IPS-18c (cell line): ENCODE results near the gene TNFSF11.
"Not testable (repeated sequence)": the region's sequence is repeated elsewhere in the genome, so short reads cannot be mapped to it uniquely, and the experiment has no call there.

Source experiments
- H3K4me3 ChIP-seq: 2 replicates; pipeline ENCODE4 v1.7.0; 2013; ENCODE audit warnings: low read depth, mild to moderate bottlenecking, low read length, moderate library complexity; ENCODE audit not compliant: insufficient read depth
- H3K9me3 ChIP-seq: one replicate; pipeline ENCODE4 v1.6.1; 2013; ENCODE audit warnings: mild to moderate bottlenecking, low read length, moderate library complexity; ENCODE audit not compliant: control insufficient read depth, insufficient read depth

The TNFSF11 gene

DNA sequence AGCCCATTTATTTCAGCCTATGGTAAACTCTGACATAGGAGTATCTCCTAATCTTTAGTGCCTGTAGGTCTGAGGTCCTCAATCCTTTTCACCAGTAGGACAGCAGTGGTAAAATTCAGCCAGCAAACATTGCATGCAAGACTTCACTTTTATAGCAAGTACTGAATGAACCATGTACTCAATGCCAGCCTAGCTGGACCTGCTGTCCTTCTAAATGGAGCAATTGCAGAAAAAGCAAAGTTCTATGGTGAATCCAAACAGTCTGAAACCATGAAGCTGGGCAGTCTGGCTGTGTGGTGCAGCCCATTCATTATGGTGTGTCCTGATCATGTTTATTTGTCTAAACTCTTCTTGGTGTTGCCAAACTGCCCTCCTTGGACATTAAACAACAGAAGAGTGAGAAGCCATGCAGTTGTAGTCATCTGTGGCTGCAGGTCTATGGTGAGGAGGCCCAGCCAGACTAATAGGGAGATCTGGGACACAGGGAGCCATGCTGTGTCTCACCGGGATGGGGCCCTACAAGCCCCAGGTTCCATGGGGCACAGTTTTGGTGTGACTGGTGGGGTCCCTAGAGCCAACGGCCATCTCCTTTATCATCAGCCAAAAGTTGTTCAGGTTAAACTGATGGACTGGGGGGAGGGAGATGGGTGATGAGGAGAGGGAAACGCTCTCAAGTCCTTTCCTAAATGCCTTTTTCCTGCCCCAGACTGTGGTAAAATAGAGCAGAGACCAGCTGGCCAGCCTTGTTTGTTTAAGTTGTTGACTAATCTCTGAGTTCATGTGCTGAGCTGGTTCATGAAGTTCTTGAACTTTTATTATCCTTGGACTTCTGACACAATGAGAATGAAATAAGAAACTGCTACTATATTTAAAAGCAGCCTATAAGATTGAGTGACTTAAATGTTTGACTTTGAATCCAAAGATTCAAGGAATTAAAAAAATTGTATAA, 20.6 kb upstream of the TNFSF11 start:
- Histone ChIP-seq H3K4me3 (no peak overlapping the region), H3K9me3 (peaks cover 2% of the 10 kb centered on the region)

DNA sequence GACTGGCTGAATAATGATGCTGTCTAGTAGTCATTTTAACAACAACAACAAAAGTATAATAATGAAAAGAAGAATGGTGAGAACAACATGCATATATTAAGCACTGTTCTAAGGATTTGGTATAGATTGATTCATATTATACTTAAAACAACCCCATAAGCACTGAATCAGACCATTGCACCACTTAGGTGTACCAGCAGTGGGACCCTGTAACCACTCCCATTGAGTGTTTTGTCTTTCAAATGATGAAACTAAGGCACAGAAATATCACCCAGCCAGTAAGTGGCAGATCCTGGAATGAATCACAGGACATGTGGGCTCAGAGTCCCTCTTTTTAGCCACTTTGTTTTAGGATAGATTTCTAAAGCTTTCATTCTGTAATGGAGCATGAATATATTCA, 14.9 kb upstream of the TNFSF11 start:
- Histone ChIP-seq H3K4me3 (no peak overlapping the region), H3K9me3 (peaks cover 4% of the 10 kb centered on the region)

DNA sequence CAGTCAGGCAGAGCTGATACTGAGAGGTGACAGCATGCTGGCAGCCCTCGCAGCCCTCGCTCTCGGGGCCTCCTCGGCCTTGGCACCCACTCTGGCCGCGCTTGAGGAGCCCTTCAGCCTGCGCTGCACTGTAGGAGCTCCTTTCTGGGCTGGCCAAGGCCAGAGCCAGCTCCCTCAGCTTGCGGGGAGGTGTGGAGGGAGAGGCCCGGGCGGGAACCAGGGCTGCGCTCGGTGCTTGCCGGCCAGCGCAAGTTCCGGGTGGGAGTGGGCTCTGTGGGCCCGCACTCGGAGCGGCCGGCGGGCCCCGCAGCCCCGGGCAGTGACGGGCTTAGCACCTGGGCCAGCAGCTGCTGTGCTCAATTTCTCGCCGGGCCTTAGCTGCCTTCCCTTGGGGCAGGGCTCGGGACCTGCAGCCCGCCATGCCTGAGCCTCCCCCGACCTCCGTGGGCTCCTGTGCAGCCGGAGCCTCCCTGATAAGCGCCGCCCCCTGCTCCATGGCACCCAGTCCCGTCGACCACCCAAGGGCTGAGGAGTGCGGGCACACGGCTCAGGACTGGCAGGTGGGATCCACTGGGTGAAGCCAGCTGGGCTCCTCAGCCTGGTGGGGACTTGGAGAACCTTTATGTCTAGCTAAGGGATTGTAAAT, 14.3 kb upstream of the TNFSF11 start:
- H3K4me3 ChIP-seq, H3K9me3 ChIP-seq: not testable (repeated sequence)

DNA sequence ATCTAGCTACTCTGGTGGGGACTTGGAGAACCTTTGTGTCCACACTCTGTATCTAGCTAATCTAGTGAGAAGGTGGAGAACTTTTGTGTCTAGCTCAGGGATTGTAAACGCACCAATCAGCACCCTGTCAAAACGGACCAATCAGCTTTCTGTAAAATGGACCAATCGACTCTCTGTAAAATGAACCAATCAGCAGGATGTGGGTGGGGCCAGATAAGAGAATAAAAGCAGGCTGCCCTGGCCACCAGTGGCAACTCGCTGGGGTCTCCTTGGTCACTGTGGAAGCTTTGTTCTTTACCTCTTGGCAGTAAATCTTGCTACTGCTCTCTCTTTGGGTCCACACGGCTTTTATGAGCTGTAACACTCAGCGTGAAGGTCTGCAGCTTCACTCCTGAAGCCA, 13.6 kb upstream of the TNFSF11 start:
- H3K9me3 ChIP-seq, H3K4me3 ChIP-seq: not testable (repeated sequence)

DNA sequence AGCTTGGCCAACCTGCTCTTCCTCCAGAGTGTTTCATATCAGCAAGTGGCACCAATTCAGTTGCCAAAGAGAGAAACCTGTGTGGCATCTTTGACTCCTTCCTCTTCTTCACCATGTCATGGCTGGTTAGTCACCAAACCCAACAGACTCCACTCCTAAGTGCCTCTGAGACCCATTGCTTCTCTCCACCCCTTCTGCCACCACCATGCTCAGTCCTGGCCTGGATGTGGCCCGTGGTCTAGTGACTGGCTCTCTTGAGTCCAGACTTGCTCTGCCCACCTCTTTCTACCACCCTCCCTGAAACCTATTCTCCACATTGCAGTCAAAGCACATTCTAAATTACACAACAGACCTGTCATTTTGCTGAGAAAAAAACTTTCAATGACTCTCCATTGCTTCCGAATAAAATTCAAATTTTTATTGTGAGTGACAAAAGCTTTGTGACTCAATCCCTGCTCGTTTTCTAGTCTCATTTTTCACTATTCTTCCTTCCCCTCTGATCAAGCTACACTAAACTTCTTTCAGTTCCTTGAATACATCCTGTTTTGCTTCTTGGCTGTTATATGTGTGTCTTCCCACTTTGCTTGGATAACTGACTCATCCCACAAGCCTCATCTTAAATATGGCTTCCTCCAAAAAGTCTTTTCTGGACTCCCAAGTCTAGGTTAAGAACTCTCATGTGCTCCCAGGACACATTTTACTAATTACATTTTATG, 12.0 kb upstream of the TNFSF11 start:
- peaks cover 4% of the 10 kb centered on the region for H3K9me3 ChIP-seq

DNA sequence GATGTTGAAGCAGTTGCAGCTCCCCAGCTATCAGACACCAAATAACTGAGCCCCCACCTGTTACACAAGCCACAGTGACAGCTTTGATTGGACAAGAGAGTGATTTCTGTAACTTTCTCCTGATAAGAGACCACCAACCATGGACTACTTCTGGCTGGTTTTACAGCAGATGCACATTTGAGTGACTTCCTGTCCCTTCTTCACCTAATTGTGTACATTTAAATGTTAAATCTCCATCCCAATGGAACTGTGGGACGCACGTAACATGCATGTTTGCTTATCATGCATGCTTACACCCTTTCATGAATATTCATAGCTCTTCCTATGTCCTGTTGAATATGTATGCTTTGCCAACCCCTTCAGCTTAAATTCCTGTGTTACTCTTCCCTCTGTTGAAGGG, 6.0 kb upstream of the TNFSF11 start:
- no peaks in the 10 kb centered on the region for H3K9me3 ChIP-seq
- H3K4me3 ChIP-seq, result no peak overlapping the region

More for the DNA sequence above, 12.0 kb upstream of the TNFSF11 start:
- H3K4me3 ChIP-seq, result no peak overlapping the region

DNA sequence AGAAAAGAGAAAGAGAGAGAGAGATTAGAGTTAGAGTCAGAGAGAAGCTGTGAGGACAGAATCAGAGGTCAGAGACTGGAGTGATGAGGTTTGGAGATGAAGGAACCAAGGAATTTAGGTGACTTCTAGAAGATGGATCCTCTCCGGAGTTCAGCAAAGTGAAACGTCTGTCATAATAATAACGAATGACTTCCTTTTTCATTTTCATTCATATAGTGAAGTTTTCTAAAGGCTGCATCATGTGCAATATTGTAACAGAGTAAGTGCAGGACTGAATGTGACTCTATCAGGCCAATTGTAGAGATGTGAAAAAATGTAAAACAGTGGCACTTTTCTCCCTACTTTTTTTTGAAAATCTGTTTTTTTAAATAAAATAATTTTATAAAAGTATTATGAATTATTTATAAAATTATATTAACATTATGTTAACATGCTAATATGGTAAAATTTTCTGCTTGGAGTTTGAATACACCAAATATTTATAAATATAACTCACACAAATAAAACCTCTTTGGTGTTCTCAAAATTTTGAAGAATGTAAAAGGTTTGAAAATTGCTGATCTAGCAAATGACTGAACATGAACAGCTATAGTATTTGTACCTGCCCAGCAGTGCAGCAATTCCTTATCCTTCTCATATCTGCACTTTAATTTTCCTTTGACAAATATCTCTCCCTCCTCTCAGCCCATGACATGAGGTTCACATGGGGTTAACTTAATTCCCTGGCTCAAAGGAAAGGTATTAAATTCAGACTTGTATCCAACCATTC, 4.2 kb upstream of the TNFSF11 start:
- peaks cover 4% of the 10 kb centered on the region for H3K9me3 ChIP-seq
- H3K4me3 ChIP-seq, result no peak overlapping the region

DNA sequence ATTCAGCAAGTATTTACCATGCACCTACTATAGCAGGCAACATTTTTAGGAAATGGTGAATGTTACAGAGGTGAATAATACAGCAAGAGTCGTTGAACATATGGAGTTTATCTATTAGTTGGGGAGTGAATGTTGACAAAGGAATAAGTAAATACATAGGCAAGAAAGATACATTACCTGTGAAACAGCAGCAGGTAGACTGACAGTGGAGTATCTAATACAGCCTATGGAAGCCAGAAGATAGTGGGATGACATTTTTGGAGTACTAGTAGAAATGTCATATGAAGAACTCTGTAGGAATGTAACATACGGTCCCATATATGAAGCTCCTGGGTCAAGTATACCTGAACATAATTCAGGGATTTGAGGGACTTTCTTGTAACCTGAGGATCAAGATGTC, 2.1 kb upstream of the TNFSF11 start:
- H3K4me3 ChIP-seq, result no peak overlapping the region
- H3K9me3 ChIP-seq, result peaks cover 4% of the 10 kb centered on the region

DNA sequence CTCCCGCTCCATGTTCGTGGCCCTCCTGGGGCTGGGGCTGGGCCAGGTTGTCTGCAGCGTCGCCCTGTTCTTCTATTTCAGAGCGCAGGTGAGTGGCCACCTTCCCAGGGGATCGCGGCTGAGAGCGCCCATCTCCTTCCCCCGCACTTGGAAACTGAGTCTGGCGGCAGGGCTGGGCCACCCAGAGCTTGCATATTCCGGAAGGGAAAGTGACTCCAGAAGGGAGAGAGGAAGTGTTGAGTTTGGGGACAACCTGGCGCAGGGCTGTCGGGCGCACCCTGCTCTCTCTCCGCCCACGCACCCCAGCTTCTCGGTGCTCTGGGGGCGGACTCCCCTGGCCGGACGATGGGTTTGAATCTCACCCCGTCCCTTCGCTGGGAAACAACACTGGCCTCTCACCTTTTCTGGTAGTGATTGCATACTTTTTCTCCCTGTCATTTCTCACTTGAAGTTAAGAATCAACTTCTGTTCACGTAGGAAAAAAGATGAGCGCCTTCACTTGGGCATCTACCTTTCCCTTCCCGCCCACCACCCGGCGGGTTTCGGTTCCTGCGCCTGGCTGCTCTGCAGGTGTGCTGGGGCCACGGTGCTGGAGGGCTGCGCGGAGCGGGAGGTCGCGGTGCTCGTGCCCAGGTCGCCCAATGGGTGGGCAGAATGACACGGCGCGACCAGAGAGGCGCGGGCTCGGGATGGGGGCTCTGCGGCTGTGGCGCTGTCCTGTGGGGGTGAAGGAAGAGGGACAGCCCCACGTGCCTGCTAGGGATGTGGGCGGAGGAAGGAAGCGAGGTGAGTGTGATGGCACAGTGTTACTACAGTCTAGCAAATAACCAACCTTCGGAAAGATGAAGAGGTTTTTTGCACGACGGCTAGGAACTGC, 721 bp downstream of the TNFSF11 start:
- H3K4me3 ChIP-seq, result peak overlapping the region; percentile 70

DNA sequence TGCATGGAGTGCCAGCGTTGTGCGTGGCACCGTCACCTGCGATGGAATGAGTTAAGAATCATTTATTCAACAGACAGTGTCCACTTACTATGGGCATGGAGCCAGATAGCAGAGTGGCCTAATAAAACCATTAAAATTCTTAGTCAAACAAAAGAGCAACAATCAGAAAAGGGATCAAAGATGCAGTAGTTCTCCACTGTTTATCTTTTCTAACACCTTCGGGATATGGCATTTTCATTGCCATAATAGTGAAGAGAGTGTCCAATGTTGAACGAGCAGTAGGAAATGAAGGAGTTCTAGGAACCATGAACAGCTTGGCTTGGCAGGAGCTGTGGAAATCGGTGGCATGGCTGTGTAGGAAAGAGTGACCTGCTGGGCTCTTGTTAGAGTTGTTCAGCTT, 2.0 kb downstream of the TNFSF11 start:
- Histone ChIP-seq H3K9me3 (peaks cover 4% of the 10 kb centered on the region), H3K4me3 (no peak overlapping the region)

More for the DNA sequence above, 721 bp downstream of the TNFSF11 start:
- peaks cover 4% of the 10 kb centered on the region for H3K9me3 ChIP-seq

DNA sequence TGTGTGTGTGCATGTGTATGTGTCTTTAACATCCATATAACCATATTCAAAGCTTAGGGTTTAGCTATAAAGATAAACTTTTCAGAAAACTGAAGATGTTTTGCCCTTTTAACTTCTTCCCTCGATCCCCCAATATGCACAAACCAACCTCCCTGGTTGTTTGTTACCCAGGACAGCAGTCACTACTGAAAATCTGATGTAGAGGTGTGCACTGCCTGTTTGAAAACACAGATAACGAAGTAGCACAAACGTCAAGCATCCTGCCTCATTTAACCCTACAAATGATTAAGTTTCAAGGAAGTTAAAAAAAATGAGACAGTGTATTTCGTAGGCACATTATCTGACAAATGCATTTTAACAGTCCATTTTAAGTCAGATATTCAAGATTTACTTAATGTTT, 3.6 kb downstream of the TNFSF11 start:
- Histone ChIP-seq H3K4me3 (no peak overlapping the region), H3K9me3 (peaks cover 4% of the 10 kb centered on the region)

DNA sequence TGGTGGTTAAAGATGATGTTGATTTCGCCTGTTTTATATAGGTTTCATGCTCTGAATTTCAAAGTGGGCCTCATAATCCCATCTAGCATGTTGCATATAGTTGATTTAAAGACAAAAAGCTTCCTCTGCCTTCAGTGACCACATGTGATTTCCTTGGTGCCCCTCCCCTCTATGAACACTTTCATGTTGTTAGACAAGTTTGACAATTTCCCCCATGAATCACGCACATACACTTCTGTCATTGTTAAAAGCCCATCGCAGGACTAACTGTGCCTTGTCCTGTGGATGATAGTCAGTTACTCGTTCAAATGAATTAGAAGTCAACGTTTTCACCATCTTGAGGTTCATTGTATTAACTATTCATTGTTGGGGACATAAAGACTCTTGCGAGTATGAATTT, 6.7 kb downstream of the TNFSF11 start:
- H3K4me3 ChIP-seq, result no peak overlapping the region
- no peaks in the 10 kb centered on the region for H3K9me3 ChIP-seq

DNA sequence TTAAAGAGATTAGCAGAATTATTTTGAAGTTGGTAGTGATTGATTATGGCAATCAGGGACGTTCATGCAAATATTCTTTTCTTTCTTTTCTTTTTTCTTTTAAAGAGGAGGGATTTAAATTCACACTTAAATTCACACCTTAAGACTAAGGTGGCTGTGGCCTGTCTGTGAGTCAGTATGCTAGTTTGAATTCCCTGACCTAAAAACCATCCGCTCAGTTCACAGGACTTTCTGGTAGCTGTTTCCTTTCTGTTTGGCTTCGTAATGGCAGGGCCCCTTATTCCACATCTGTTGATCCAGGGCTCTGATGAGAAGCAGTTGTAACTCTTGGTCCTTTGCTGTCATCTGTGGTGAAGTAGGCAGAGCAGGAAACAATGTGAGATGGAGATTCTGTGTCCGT, 7.5 kb downstream of the TNFSF11 start:
- Histone ChIP-seq H3K9me3 (no peaks in the 10 kb centered on the region), H3K4me3 (no peak overlapping the region)

DNA sequence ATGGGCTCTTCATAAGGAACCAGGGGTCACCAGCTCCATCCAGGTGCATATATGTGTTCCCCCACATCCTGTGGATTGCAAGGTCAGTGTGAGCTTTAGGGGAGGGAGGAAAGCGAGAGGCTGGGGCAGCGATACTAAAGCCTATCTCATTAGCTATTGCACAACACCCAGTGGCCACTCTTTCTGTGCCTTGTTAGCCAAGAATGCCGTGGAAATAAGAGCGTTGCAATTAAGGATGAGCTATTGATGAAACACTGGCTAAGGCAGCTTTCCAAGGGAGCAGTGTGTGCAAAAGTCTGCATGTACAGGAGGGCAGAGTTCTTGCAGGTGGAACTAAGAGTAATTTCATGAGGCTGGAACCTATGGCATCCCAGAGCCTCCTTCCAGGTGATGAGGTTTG, 17.6 kb downstream of the TNFSF11 start:
- Histone ChIP-seq H3K4me3 (no peak overlapping the region), H3K9me3 (no peaks in the 10 kb centered on the region)

DNA sequence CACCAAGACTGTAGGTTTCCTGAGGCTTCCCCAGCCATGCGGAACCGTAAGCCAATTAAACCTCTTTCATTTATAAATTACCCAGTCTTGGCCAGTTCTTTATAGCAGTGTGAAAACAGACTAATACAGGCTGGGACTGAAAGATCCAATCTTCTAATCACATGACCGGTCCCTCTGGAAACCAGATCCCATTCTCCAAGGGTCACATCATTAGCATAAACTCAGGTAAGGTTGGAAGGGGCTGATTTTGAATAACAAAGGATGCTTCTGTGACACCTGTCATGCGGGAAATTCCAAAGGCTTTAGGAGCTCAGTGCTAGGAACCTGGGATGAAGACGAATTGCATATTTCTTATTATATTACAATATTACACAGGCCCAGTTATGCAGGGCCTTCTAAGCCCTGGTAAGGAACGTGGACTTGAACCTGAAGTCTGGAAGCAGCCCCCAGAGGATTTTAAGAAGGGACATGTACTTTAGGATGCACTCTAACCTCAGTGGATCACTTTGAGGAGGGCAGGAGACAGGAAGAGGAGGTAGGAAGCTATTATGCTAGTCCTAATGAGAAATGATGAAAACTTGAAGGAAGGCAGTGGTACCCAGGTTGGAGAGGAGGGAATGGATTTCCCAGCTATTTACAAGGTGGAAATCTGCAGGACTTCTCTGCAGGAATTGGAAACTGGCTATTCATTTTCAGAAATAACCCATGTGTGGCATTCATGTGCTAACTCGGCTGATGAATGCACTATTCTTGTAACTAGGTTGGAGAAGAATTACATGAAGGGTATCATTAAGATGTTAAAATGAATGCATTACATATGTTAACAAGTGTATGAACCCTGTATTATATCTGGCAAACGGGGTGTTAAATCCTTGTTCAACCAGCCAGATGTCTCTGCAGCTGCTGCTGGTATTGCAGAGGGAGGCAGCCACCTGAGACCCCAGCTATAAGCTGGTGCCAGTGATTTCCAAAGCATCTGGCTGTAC, 19.3 kb downstream of the TNFSF11 start:
- Histone ChIP-seq H3K4me3 (no peak overlapping the region; the same call in 1 of the 2 replicates), H3K9me3 (no peaks in the 10 kb centered on the region)
